Endothelial cell of umbilical vein (primary cell): ENCODE data around the gene LIMK2. TPM values are rescaled to one million over a fixed set of nuclear protein-coding genes. Genes with fewer than 3 reads are reported as not detected.

Experiments used
- BruUV-seq: library from RNA; stranded (reverse); fragments of 400-500 nt; replicated peaks from 2 replicates; lab custom pipeline; 2021; lab: Mats Ljungman, UMichigan
- CTCF ChIA-PET: fragments of 300-600, 350-600 bp; sonication (Branson Sonifier 250); formaldehyde crosslinking; loops from one replicate; lab custom pipeline; 2021; ENCODE audit warnings: antibody characterized with exemption, inconsistent platforms; lab: Charles Lee
- POLR2A ChIA-PET: fragments of 300-600, 350-600 bp; sonication (Branson Sonifier 250); formaldehyde crosslinking; loops from one replicate; lab custom pipeline; 2021; ENCODE audit warnings: antibody characterized with exemption, inconsistent platforms; lab: Charles Lee
- DNase-seq: peaks from one replicate; pipeline ENCODE4 v3.0.0-alpha.2; 2011; ENCODE audit warnings: low read depth, low spot score
- FAIRE-seq: peaks from 2 replicates; lab custom pipeline; 2011; peaks lifted over from hg19 to GRCh38; lab: Jason Lieb, UNC
- H2AFZ ChIP-seq: 2 replicates; pipeline ENCODE4 v1.6.0; 2012; ENCODE audit warnings: low read depth, low read length, control low read depth, inconsistent platforms
- H3K27ac ChIP-seq: 2 replicates; pipeline ENCODE4 v1.5.1; 2011; ENCODE audit warnings: low read depth, mild to moderate bottlenecking, control low read depth, low read length, moderate library complexity; ENCODE audit not compliant: insufficient read depth
- H3K27me3 ChIP-seq, 2 experiments: 2 replicates each; pipeline versions ENCODE4 v1.6.0 to v1.6.1; 2011; ENCODE audit warnings: low read length in 2 of 2, mixed read lengths in 1 of 2; ENCODE audit not compliant: control insufficient read depth in 2 of 2, insufficient read depth in 2 of 2
- H3K36me3 ChIP-seq, 2 experiments: 2 replicates in 1 of 2; 3 replicates in 1 of 2; pipeline ENCODE4 v1.5.1; 2011; ENCODE audit warnings: low read length in 2 of 2, mild to moderate bottlenecking in 1 of 2, moderate library complexity in 1 of 2; ENCODE audit not compliant: control insufficient read depth in 2 of 2, insufficient read depth in 2 of 2; ENCODE audit errors: extremely low read depth in 1 of 2
- H3K4me1 ChIP-seq: 3 replicates; pipeline ENCODE4 v1.5.1; 2011; ENCODE audit warnings: mild to moderate bottlenecking, low read length; ENCODE audit not compliant: control insufficient read depth, insufficient read depth; ENCODE audit errors: extremely low read depth
- H3K4me2 ChIP-seq: 2 replicates; pipeline ENCODE4 v1.6.1; 2011; ENCODE audit warnings: low read length, control low read depth, mixed read lengths; ENCODE audit not compliant: insufficient read depth
- H3K4me3 ChIP-seq, 3 experiments: fragments of 200-600 bp in 1 of 3; sonication (generic), shearing (Covaris generic) in 1 of 3; replicated peaks in 1 of 3; 2 replicates each; pipeline ENCODE4 v1.5.1; 2011 to 2016; ENCODE audit warnings: control low read depth in 3 of 3, low read length in 3 of 3, mild to moderate bottlenecking in 2 of 3, inconsistent platforms in 1 of 3, low read depth in 1 of 3, moderate library complexity in 1 of 3; ENCODE audit not compliant: insufficient read depth in 1 of 3
- H3K79me2 ChIP-seq: 2 replicates; pipeline ENCODE4 v1.6.0; 2012; ENCODE audit warnings: low read length, inconsistent platforms; ENCODE audit not compliant: control insufficient read depth, insufficient read depth
- H3K9ac ChIP-seq: replicated peaks from 2 replicates; pipeline ENCODE3; 2011; ENCODE audit warnings: low read length, control low read depth; ENCODE audit not compliant: insufficient read depth; ENCODE audit errors: extremely low read depth
- H3K9me1 ChIP-seq: replicated peaks from 3 replicates; pipeline ENCODE4 v1.6.0; 2011; ENCODE audit warnings: mild to moderate bottlenecking, low read length; ENCODE audit not compliant: control insufficient read depth, insufficient read depth; ENCODE audit errors: extremely low read depth
- H3K9me3 ChIP-seq: replicated peaks from 2 replicates; pipeline ENCODE4 v1.5.1; 2012; ENCODE audit warnings: low read length, inconsistent platforms; ENCODE audit not compliant: control insufficient read depth, insufficient read depth
- H4K20me1 ChIP-seq: replicated peaks from 2 replicates; pipeline ENCODE3; 2011; ENCODE audit warnings: mild to moderate bottlenecking, low read length; ENCODE audit not compliant: control insufficient read depth, insufficient read depth; ENCODE audit errors: extremely low read depth
- EZH2 ChIP-seq: IDR thresholded peaks from 2 replicates; pipeline ENCODE4 v1.6.1; 2012; ENCODE audit warnings: borderline replicate concordance, low read depth, mild to moderate bottlenecking, moderate library complexity, low read length, inconsistent platforms; ENCODE audit not compliant: severe bottlenecking
- FOS ChIP-seq: IDR thresholded peaks from 2 replicates; pipeline ENCODE4 v1.6.1; 2011; ENCODE audit warnings: mild to moderate bottlenecking, low read length, moderate library complexity, borderline replicate concordance; ENCODE audit not compliant: insufficient read depth
- GATA2 ChIP-seq: IDR thresholded peaks from 2 replicates; pipeline ENCODE4 v1.7.0; 2011; ENCODE audit warnings: low read depth, mild to moderate bottlenecking, moderate library complexity, mixed read lengths, low read length; ENCODE audit not compliant: insufficient read length, insufficient read depth
- JUN ChIP-seq: IDR thresholded peaks from 2 replicates; pipeline ENCODE4 v1.6.1; 2011; ENCODE audit warnings: borderline replicate concordance, low read depth; ENCODE audit not compliant: insufficient read length, insufficient read depth
- MYC ChIP-seq: IDR thresholded peaks from one replicate; pipeline ENCODE4 v1.6.1; 2011; ENCODE audit warnings: mild to moderate bottlenecking, low read depth, low read length
- POLR2A ChIP-seq: IDR thresholded peaks from 2 replicates; pipeline ENCODE4 v1.6.1; 2012; ENCODE audit warnings: low read depth, mild to moderate bottlenecking, control low read depth, low read length
- POLR2AphosphoS5 ChIP-seq: IDR thresholded peaks from 2 replicates; pipeline ENCODE4 v1.6.1; 2012; ENCODE audit warnings: low read depth, mild to moderate bottlenecking, control low read depth, low read length, moderate library complexity; ENCODE audit not compliant: insufficient read depth
- dilution Hi-C: fragments of 300-500 bp; cut with MboI; formaldehyde crosslinking; loops from one replicate; pipeline ENCODE4 v1.15.0; 2019; ENCODE audit warnings: low sequenced_read_pairs; ENCODE audit not compliant: extremely low pct_ligation_motif_present
- intact Hi-C: fragments of 100-400 bp; cut with micrococcal nuclease; formaldehyde crosslinking; loops from one replicate; pipeline ENCODE4 v1.10.0; 2022
- polyA plus RNA-seq, 4 experiments: library from polyadenylated mRNA; depleted of rRNA in 3 of 4; stranded (reverse) in 3 of 4; unstranded in 1 of 4; fragments of >200 nt; gene quantifications; 2 replicates each; pipeline versions ENCODE4 v1.2.1 to v1.2.3, GENCODE V29; 2011 to 2012; ENCODE audit warnings: missing spikeins in 1 of 4
- total RNA-seq: library from RNA; stranded (reverse); gene quantifications from 2 replicates; pipeline ENCODE4 v1.2.3, GENCODE V29; 2021
- TF ChIP-seq, protein P1 (sequence below), 2 donors: IDR thresholded peaks; 1 replicate in 1 of 2; 2 replicates in 1 of 2; pipeline ENCODE4 v1.5.1; 2011; ENCODE audit warnings: low read length in 2 of 2, mild to moderate bottlenecking in 2 of 2, moderate library complexity in 2 of 2, control low read depth in 1 of 2, inconsistent platforms in 1 of 2, low read depth in 1 of 2; ENCODE audit not compliant: insufficient read depth in 1 of 2; ENCODE audit errors: extremely low read depth in 1 of 2
- TF ChIP-seq, protein P2 (sequence below): IDR thresholded peaks from 2 replicates; pipeline ENCODE4 v1.6.1; 2011; ENCODE audit not compliant: insufficient read depth, insufficient read length

Gene LIMK2
- total and polyA plus RNA-seq, 2 donors (not counting 3 experiments of a cell fraction or from before 2014, with no cell fraction given) = 23.2 to 76.7 TPM

DNA sequence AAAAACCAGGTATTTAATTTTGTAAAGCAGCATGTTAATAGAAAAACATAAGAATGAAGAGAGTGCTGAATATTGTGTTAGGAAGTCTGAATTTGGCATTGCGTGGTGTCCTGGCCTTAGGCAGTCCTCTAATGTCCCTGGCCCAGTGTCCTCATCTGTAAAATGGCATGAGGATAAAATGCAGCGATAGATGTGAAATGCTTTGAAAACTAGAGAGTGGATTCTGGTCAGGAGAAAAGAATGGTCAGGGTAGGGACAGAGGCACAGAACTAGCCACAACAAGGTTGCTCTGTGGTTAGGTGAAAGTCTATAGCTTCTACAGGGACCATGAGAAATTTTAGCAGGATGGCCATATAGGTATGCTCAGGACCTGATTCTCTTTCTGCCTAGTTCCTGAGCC is 33.2 kb upstream of the LIMK2 start:
- TF ChIP-seq GATA2 (no peak), POLR2AphosphoS5 (no peak), MYC (no peak), EZH2 (no peak), POLR2A (no peak), FOS (no peak), JUN (no peak)
- TF ChIP-seq, protein P1, sequence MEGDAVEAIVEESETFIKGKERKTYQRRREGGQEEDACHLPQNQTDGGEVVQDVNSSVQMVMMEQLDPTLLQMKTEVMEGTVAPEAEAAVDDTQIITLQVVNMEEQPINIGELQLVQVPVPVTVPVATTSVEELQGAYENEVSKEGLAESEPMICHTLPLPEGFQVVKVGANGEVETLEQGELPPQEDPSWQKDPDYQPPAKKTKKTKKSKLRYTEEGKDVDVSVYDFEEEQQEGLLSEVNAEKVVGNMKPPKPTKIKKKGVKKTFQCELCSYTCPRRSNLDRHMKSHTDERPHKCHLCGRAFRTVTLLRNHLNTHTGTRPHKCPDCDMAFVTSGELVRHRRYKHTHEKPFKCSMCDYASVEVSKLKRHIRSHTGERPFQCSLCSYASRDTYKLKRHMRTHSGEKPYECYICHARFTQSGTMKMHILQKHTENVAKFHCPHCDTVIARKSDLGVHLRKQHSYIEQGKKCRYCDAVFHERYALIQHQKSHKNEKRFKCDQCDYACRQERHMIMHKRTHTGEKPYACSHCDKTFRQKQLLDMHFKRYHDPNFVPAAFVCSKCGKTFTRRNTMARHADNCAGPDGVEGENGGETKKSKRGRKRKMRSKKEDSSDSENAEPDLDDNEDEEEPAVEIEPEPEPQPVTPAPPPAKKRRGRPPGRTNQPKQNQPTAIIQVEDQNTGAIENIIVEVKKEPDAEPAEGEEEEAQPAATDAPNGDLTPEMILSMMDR (IDR thresholded peaks at IDR 0.05; ENCODE audit: extremely low read depth in 1 of 2, insufficient read depth in 1 of 2, low read depth in 1 of 2, low read length in 2 of 2) = no peak
- TF ChIP-seq, protein P2, sequence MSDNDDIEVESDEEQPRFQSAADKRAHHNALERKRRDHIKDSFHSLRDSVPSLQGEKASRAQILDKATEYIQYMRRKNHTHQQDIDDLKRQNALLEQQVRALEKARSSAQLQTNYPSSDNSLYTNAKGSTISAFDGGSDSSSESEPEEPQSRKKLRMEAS = no peak
- Histone ChIP-seq H4K20me1 (no peaks in the 10 kb centered on the region), H3K79me2 (peaks cover 30% of the 10 kb centered on the region), H3K9me1 (no peaks in the 10 kb centered on the region), H3K27me3 (no peaks in the 10 kb centered on the region), H3K4me3 (no peak overlapping the region), H3K27ac (no peak overlapping the region), H3K9ac (no peak overlapping the region), H2AFZ (no peak overlapping the region), H3K36me3 (peaks cover 0 to 3% of the 10 kb centered on the region in 2 experiments), H3K9me3 (no peaks in the 10 kb centered on the region), H3K4me1 (peaks cover 4% of the 10 kb centered on the region), H3K4me2 (no peak overlapping the region)
- dilution Hi-C loops (no loop called here), intact Hi-C loops (no loop called here)
- FAIRE-seq = no peak
- POLR2A ChIA-PET = no interaction called here
- no TSS peak for BruUV-seq
- CTCF ChIA-PET = interaction anchor here (1.4 kb wide), 1 partner anchor 21 kb away, joined by 4 read pairs; no protein-coding TSS in a partner anchor
- no peak for DNase-seq
